Ishikawa (cell line): ENCODE results near the gene AUTS2.

Experiments
- CEBPB ChIP-seq: IDR thresholded peaks from 2 replicates; pipeline ENCODE4 v1.6.1; 2012
- CREB1 ChIP-seq: IDR thresholded peaks from 2 replicates; pipeline ENCODE4 v1.6.1; 2012; ENCODE audit warnings: low read depth
- EGR1 ChIP-seq: IDR thresholded peaks from 2 replicates; pipeline ENCODE4 v1.6.1; 2012
- EP300 ChIP-seq: IDR thresholded peaks from 2 replicates; pipeline ENCODE4 v1.6.1; 2012; ENCODE audit warnings: borderline replicate concordance
- FOXM1 ChIP-seq: IDR thresholded peaks from 2 replicates; pipeline ENCODE4 v1.6.1; 2012; ENCODE audit warnings: low read depth, borderline replicate concordance
- MAX ChIP-seq: IDR thresholded peaks from 2 replicates; pipeline ENCODE4 v1.6.1; 2012
- NFIC ChIP-seq: IDR thresholded peaks from 2 replicates; pipeline ENCODE4 v1.6.1; 2012
- RAD21 ChIP-seq: IDR thresholded peaks from 2 replicates; pipeline ENCODE4 v1.6.1; 2012; ENCODE audit warnings: low read depth
- TAF1 ChIP-seq: IDR thresholded peaks from 2 replicates; pipeline ENCODE4 v1.6.1; 2012; ENCODE audit warnings: low read depth, mild to moderate bottlenecking
- TCF12 ChIP-seq: IDR thresholded peaks from 2 replicates; pipeline ENCODE4 v1.6.1; 2012; ENCODE audit warnings: low read depth
- TEAD4 ChIP-seq: IDR thresholded peaks from 2 replicates; pipeline ENCODE4 v1.6.1; 2012
- YY1 ChIP-seq: IDR thresholded peaks from 2 replicates; pipeline ENCODE4 v1.6.1; 2012; ENCODE audit warnings: low read depth
- ZBTB7A ChIP-seq: IDR thresholded peaks from 2 replicates; pipeline ENCODE4 v1.6.1; 2012; ENCODE audit warnings: low read depth
- TF ChIP-seq, protein P1 (sequence below): IDR thresholded peaks from 2 replicates; pipeline ENCODE4 v1.6.1; 2012
- TF ChIP-seq, protein P2 (sequence below): IDR thresholded peaks from 2 replicates; pipeline ENCODE4 v1.6.1; 2012; ENCODE audit warnings: low read depth, mild to moderate bottlenecking

The AUTS2 gene

DNA sequence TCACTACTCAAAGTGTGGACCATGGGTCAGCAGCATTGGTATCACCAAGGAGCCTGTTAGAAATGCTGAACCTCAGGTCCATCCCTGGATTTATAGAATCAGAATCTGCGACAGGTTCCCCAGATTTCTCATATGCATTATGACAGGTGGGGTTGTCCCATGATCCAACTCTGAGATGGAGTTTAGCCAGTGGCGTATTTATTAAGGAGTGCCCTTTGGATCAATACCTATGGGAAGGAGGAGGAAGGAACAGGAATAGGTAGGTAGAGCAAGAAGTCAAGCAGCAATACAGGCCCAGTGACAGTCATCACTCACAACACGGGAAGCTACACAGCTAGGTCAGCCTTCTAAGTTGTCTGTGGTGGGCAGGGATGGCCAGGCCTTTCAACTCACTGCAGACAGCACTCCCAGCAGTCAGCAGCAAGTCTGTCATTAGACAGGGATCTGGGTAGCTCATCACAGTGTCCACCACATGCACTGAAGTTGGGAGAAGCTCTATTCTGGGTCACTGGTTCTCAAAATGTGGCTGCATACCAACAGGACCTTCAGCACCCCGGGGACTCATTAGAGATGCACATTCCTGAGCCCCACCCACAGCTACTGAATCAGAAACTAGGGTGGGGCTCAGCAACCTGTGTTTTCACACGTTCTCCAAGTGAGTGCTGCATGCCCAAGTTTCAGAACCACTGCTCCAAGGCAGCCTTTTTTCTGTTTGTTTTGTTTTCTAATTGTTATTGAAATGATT lies 1001.3 kb downstream of the AUTS2 start:
- TF ChIP-seq TAF1: no peak

DNA sequence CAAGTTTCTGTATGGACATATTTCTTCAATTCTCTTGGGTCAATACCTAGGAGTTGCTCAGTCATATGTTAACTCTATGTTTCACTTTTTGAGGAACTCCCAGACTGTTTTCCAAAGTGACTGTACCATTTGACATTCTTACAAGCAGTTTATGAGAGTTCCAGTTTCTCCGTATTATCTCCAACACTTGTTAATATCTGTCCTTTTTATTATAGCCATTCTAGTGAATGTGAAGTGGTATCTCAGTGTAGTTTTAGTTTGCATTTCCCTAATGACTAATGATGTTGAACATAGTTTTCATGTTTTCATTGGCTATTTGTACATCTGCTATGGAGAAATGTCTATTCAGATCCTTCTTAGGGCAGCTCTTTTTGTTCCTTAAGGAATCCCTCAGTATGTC lies 1002.7 kb downstream of the AUTS2 start:
- TF ChIP-seq FOXM1 (no peak), RAD21 (no peak), EGR1 (no peak), CEBPB (no peak), NFIC (no peak), TEAD4 (no peak), ZBTB7A (no peak)
- TF ChIP-seq, protein P1, sequence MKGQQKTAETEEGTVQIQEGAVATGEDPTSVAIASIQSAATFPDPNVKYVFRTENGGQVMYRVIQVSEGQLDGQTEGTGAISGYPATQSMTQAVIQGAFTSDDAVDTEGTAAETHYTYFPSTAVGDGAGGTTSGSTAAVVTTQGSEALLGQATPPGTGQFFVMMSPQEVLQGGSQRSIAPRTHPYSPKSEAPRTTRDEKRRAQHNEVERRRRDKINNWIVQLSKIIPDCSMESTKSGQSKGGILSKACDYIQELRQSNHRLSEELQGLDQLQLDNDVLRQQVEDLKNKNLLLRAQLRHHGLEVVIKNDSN: no peak
- TF ChIP-seq, protein P2, sequence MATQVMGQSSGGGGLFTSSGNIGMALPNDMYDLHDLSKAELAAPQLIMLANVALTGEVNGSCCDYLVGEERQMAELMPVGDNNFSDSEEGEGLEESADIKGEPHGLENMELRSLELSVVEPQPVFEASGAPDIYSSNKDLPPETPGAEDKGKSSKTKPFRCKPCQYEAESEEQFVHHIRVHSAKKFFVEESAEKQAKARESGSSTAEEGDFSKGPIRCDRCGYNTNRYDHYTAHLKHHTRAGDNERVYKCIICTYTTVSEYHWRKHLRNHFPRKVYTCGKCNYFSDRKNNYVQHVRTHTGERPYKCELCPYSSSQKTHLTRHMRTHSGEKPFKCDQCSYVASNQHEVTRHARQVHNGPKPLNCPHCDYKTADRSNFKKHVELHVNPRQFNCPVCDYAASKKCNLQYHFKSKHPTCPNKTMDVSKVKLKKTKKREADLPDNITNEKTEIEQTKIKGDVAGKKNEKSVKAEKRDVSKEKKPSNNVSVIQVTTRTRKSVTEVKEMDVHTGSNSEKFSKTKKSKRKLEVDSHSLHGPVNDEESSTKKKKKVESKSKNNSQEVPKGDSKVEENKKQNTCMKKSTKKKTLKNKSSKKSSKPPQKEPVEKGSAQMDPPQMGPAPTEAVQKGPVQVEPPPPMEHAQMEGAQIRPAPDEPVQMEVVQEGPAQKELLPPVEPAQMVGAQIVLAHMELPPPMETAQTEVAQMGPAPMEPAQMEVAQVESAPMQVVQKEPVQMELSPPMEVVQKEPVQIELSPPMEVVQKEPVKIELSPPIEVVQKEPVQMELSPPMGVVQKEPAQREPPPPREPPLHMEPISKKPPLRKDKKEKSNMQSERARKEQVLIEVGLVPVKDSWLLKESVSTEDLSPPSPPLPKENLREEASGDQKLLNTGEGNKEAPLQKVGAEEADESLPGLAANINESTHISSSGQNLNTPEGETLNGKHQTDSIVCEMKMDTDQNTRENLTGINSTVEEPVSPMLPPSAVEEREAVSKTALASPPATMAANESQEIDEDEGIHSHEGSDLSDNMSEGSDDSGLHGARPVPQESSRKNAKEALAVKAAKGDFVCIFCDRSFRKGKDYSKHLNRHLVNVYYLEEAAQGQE: no peak

DNA sequence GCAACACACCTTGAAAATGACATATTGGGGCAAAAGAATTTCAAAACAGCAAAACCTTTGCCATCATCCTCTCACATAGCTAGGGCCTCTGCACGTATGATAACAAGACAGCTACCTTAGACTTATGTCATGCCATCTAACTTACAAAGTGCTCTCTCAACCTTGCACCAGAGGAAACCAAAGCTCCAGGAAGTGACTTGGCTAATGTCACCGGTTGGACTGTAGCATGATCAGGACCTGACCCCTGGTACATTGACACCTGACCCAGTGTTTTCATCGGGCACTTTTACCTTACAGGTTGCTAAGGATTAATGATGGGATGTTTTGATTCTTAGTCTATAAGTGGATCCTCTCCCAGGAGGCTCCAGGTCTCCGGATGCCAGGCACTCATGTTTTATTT lies 1003.8 kb downstream of the AUTS2 start:
- no peak for TF ChIP-seq CREB1
- no peak for TF ChIP-seq CEBPB
- no peak for TF ChIP-seq NFIC
- no peak for TF ChIP-seq TAF1
- TF ChIP-seq RAD21: no peak
- TF ChIP-seq TCF12: no peak
- TF ChIP-seq, protein P2: no peak
- TF ChIP-seq ZBTB7A: no peak
- TF ChIP-seq MAX: no peak
- TF ChIP-seq EGR1: no peak
- TF ChIP-seq TEAD4: no peak
- no peak for TF ChIP-seq YY1
- TF ChIP-seq, protein P1: no peak
- no peak for TF ChIP-seq EP300
- no peak for TF ChIP-seq FOXM1

DNA sequence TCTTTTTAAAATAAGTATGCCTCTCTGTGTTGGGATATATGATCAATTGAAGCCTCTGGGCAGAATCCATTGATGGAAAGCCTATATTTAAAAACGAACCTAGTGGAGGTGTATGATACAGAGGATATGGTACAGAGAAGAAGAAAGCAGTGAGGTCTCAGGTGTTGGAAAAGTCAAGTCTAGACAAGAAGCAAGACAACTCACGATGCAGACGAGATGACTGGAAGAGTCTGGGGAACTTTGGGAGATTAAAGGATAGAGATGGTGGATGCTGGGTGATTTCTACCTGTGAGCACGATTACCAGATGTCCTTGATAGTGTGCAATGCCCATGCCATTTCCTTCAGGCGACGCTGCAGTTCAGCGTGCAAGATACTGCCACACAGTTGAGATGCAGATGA lies 1009.0 kb downstream of the AUTS2 start:
- TF ChIP-seq CREB1: no peak
- TF ChIP-seq NFIC: no peak
- TF ChIP-seq, protein P1: no peak
- TF ChIP-seq EGR1: no peak
- no peak for TF ChIP-seq ZBTB7A
- no peak for TF ChIP-seq TAF1
- TF ChIP-seq FOXM1: no peak
- TF ChIP-seq RAD21: no peak
- no peak for TF ChIP-seq TEAD4

DNA sequence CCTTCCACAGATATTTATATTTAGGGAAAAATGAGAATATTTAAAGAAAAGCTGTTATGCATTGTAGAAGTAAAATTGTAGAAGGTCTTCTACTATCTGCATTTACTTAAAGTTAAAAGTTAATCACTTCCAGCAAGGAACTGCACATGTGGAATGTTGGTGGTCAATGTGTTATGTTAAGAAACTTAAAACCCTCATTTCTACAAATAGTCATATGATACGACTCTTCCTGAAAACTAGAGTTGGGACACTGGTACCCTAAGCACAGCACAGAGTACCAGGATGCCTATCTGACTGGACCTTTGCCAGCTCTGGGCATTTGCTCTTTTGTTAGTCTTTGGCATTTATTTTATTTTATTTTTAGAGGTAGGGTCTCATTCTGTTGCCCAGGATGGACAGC lies 1009.5 kb downstream of the AUTS2 start:
- TF ChIP-seq MAX: no peak
- TF ChIP-seq EGR1: no peak
- TF ChIP-seq CREB1: no peak
- TF ChIP-seq EP300: no peak
- TF ChIP-seq NFIC: no peak
- TF ChIP-seq FOXM1: no peak
- no peak for TF ChIP-seq TAF1
- no peak for TF ChIP-seq RAD21
- TF ChIP-seq, protein P1: no peak
- TF ChIP-seq TCF12: no peak
- TF ChIP-seq ZBTB7A: no peak
- TF ChIP-seq TEAD4: no peak
- no peak for TF ChIP-seq CEBPB
- no peak for TF ChIP-seq YY1
- TF ChIP-seq, protein P2: no peak
